Fibroblast of lung (primary cell): ENCODE results near the gene GLIPR2. TPM values are rescaled to one million over a fixed set of nuclear protein-coding genes. Genes with fewer than 3 reads are reported as not detected.

Source experiments
- DNase-seq, 2 donors: peaks; one replicate each; pipeline versions ENCODE4 v3.0.0 to v3.0.0-alpha.2; 2010; ENCODE audit warnings: low read depth in 2 of 2
- H2AFZ ChIP-seq: 2 replicates; pipeline ENCODE4 v1.5.1; 2012; ENCODE audit warnings: low read length, control low read depth, inconsistent platforms
- H3K27ac ChIP-seq: 2 replicates; pipeline ENCODE4 v1.5.1; 2011; ENCODE audit warnings: low read length, control low read depth; ENCODE audit not compliant: insufficient read depth
- H3K27me3 ChIP-seq: 2 replicates; pipeline ENCODE4 v1.5.1; 2011; ENCODE audit warnings: mild to moderate bottlenecking, low read length; ENCODE audit not compliant: control insufficient read depth, insufficient read depth
- H3K36me3 ChIP-seq: 2 replicates; pipeline ENCODE4 v1.5.1; 2011; ENCODE audit warnings: low read length; ENCODE audit not compliant: control insufficient read depth, insufficient read depth
- H3K4me1 ChIP-seq: 2 replicates; pipeline ENCODE4 v1.5.1; 2011; ENCODE audit warnings: low read length; ENCODE audit not compliant: control insufficient read depth, insufficient read depth; ENCODE audit errors: extremely low read depth
- H3K4me2 ChIP-seq: 2 replicates; pipeline ENCODE4 v1.5.1; 2011; ENCODE audit warnings: low read length, control low read depth; ENCODE audit not compliant: insufficient read depth; ENCODE audit errors: extremely low read depth
- H3K4me3 ChIP-seq, 4 experiments: fragments of 200-600 bp in 1 of 4; sonication (generic) in 1 of 4; replicated peaks in 1 of 4; 2 replicates each; pipeline ENCODE4 v1.5.1; 2011 to 2016; ENCODE audit warnings: low read length in 4 of 4, low read depth in 3 of 4, mild to moderate bottlenecking in 3 of 4, control low read depth in 2 of 4, inconsistent platforms in 1 of 4, mixed read lengths in 1 of 4; ENCODE audit not compliant: insufficient read depth in 1 of 4; ENCODE audit errors: control extremely low read depth in 1 of 4
- H3K79me2 ChIP-seq: 2 replicates; pipeline ENCODE4 v1.5.1; 2012; ENCODE audit warnings: mild to moderate bottlenecking, low read length, inconsistent platforms; ENCODE audit not compliant: control insufficient read depth, insufficient read depth
- H3K9ac ChIP-seq: 2 replicates; pipeline ENCODE4 v1.5.1; 2011; ENCODE audit warnings: mild to moderate bottlenecking, low read length, control low read depth; ENCODE audit not compliant: insufficient read depth
- H3K9me3 ChIP-seq: 2 replicates; pipeline ENCODE4 v1.5.1; 2012; ENCODE audit warnings: low read depth, low read length; ENCODE audit not compliant: control insufficient read depth, insufficient read depth
- H4K20me1 ChIP-seq: 2 replicates; pipeline ENCODE4 v1.5.1; 2011; ENCODE audit warnings: low read length; ENCODE audit not compliant: control insufficient read depth, insufficient read depth; ENCODE audit errors: extremely low read depth
- EZH2 ChIP-seq: IDR thresholded peaks from 2 replicates; pipeline ENCODE4 v1.5.1; 2012; ENCODE audit warnings: low read length, control low read depth, mild to moderate bottlenecking; ENCODE audit errors: missing control alignments
- polyA plus RNA-seq, 2 donors: library from polyadenylated mRNA; depleted of rRNA in 1 of 2; stranded (reverse) in 1 of 2; unstranded in 1 of 2; fragments of >200 nt; gene quantifications; 2 replicates each; pipeline ENCODE4 v1.2.1, GENCODE V29; 2011 to 2012; ENCODE audit warnings: missing spikeins in 1 of 2
- total RNA-seq: library from RNA; depleted of rRNA; stranded (reverse); fragments of >200 nt; gene quantifications from 2 replicates; pipeline ENCODE4 v1.2.1, GENCODE V29; 2014
- TF ChIP-seq, protein P1 (sequence below), 2 donors: IDR thresholded peaks in 1 of 2; conservative IDR thresholded peaks in 1 of 2; 1 replicate in 1 of 2; 2 replicates in 1 of 2; pipeline ENCODE4 v1.5.1; 2011 to 2012; ENCODE audit warnings: low read length in 2 of 2, control low read depth in 1 of 2, inconsistent platforms in 1 of 2, low read depth in 1 of 2, mild to moderate bottlenecking in 1 of 2

The GLIPR2 gene
- total and polyA plus RNA-seq, 2 donors (not counting 1 experiment from before 2014, with no cell fraction given), result 40.0 to 108 TPM

DNA sequence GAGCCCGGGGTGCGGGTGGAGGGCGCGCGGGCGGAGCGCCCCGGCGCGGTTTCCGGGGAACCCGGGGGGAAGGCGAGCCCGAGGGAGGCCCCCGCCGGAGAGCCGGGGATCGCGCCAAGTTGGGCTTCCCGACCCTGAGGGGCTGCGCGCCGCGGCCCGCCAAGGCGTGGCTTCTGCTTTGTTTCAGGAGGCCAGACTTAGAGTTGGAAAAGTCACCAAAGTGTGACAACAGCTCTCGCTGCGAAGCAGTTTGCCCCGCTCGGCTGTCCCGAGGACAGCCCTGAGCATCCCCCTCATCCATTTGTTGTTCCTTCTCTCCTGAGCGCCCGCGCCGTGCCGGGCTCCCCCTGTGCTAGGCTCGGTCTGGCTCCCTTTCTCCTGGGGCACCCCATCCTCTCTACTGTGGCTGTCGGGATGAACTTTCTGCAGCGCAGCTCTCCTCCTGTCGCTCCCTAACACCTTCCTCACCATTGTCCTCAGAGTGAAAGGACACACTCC, 410 bp downstream of the GLIPR2 start:
- Histone ChIP-seq H3K27me3 (no peaks in the 10 kb centered on the region), H3K9ac (peak overlapping the region; percentile 63), H3K9me3 (no peaks in the 10 kb centered on the region), H3K36me3 (no peaks in the 10 kb centered on the region), H3K79me2 (no peaks in the 10 kb centered on the region), H3K27ac (peak overlapping the region; percentile 10), H3K4me2 (peak overlapping the region; percentile 97), H4K20me1 (no peaks in the 10 kb centered on the region), H3K4me3 (peak overlapping the region; percentile 55 to 82 (median 76)), H3K4me1 (peaks cover 9% of the 10 kb centered on the region), H2AFZ (peak overlapping the region; percentile 45)
- TF ChIP-seq, protein P1, sequence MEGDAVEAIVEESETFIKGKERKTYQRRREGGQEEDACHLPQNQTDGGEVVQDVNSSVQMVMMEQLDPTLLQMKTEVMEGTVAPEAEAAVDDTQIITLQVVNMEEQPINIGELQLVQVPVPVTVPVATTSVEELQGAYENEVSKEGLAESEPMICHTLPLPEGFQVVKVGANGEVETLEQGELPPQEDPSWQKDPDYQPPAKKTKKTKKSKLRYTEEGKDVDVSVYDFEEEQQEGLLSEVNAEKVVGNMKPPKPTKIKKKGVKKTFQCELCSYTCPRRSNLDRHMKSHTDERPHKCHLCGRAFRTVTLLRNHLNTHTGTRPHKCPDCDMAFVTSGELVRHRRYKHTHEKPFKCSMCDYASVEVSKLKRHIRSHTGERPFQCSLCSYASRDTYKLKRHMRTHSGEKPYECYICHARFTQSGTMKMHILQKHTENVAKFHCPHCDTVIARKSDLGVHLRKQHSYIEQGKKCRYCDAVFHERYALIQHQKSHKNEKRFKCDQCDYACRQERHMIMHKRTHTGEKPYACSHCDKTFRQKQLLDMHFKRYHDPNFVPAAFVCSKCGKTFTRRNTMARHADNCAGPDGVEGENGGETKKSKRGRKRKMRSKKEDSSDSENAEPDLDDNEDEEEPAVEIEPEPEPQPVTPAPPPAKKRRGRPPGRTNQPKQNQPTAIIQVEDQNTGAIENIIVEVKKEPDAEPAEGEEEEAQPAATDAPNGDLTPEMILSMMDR (conservative IDR thresholded peaks at IDR 0.05 in 1 of 2, IDR thresholded peaks at IDR 0.05 in 1 of 2; ENCODE audit: low read depth in 1 of 2, low read length in 2 of 2), result no peak
- TF ChIP-seq EZH2, result no peak
- DNase-seq, result peak in 1 of 2 donors; percentile 11

DNA sequence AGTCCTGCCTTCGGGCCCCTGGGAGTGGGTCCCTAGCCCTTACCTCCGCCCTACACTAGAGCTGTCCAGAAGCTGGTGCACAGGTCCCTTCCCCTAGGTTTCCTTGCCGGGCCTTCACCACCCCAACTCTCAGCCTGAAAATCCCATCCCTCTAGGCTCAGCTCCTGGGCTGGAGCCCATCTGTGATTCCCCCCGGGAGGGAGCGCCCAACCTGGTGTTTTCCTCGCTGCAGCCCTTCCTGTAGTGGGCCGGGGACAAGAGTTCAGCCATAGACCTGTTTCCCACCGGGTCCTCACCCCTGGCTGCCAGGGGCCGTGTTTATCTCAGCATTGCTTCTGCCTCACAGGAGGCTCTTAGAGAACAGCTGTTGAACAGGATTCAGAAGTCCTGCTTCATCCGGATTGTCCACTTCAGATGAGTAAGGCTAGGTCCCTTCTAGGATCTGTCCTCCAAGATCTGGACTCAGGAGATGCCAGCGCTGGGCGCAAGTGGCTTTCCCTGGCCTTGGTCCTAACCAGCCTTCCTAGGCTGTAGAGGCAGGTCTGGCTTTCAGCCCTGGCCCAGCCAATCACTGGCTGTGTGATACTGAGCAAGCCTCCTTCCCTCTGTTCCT, 965 bp downstream of the GLIPR2 start:
- Histone ChIP-seq H3K79me2 (no peaks in the 10 kb centered on the region), H3K36me3 (peaks cover 2% of the 10 kb centered on the region), H3K9ac (peak overlapping the region; percentile 63), H3K27ac (no peak overlapping the region), H4K20me1 (no peaks in the 10 kb centered on the region), H3K9me3 (no peaks in the 10 kb centered on the region), H3K27me3 (no peaks in the 10 kb centered on the region), H2AFZ (peak overlapping the region; percentile 10), H3K4me1 (peaks cover 9% of the 10 kb centered on the region), H3K4me3 (peak overlapping the region; percentile 55 to 82 (median 76)), H3K4me2 (peak overlapping the region; percentile 97)
- DNase-seq, result peak; percentile 16 to 26
- TF ChIP-seq, protein P1 (conservative IDR thresholded peaks at IDR 0.05 in 1 of 2, IDR thresholded peaks at IDR 0.05 in 1 of 2; ENCODE audit: low read depth in 1 of 2, low read length in 2 of 2), result no peak
- no peak for TF ChIP-seq EZH2

DNA sequence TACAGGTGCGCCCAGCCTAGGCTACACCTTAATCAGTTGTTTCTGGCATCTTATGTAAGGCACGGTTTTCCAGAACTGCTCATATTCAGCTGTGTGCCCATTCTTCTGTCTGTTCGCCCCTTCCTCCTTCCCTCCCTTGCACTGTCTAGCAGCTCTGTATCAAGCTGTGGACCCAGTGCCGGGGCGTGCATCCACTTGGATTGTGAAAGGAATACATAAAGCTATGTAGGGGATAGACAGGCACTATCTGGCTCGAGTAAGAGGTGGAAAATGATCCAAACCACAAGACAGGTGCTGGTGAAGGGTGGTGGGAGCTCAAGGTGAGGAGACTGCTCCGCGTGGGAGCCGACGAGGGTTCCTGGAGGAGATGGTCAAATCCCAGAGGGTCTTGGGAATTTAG, 2.0 kb downstream of the GLIPR2 start:
- H4K20me1 ChIP-seq, result no peaks in the 10 kb centered on the region
- H3K27me3 ChIP-seq, result no peaks in the 10 kb centered on the region
- H3K79me2 ChIP-seq, result no peaks in the 10 kb centered on the region
- H3K27ac ChIP-seq, result no peak overlapping the region
- H3K36me3 ChIP-seq, result peaks cover 2% of the 10 kb centered on the region
- H3K4me1 ChIP-seq, result peaks cover 16% of the 10 kb centered on the region
- no peak for DNase-seq
- no peak overlapping the region for H2AFZ ChIP-seq
- H3K9me3 ChIP-seq, result no peaks in the 10 kb centered on the region
- no peak overlapping the region for H3K4me2 ChIP-seq
- TF ChIP-seq, protein P1 (conservative IDR thresholded peaks at IDR 0.05 in 1 of 2, IDR thresholded peaks at IDR 0.05 in 1 of 2; ENCODE audit: low read depth in 1 of 2, low read length in 2 of 2), result no peak
- TF ChIP-seq EZH2, result no peak
- no peak overlapping the region for H3K9ac ChIP-seq
- H3K4me3 ChIP-seq, result no peak overlapping the region
